Astrocyte (in vitro differentiated cells and primary cell): ENCODE measurements around the gene CUL1. TPM values are rescaled to one million over a fixed set of nuclear protein-coding genes. Genes with fewer than 3 reads are reported as not detected.

ENCODE experiments used
- DNase-seq: peaks from one replicate; pipeline ENCODE4 v3.0.0-alpha.2; 2010; ENCODE audit warnings: low read depth
- FAIRE-seq: peaks from 2 replicates; lab custom pipeline; 2011; peaks lifted over from hg19 to GRCh38; lab: Jason Lieb, UNC
- H2AFZ ChIP-seq: 2 replicates; pipeline ENCODE4 v1.6.0; 2012; ENCODE audit warnings: low read depth, low read length, inconsistent platforms
- H3K27ac ChIP-seq: 2 replicates; pipeline ENCODE4 v1.5.1; 2011; ENCODE audit warnings: low read depth, low read length, inconsistent platforms
- H3K27me3 ChIP-seq: 2 replicates; pipeline ENCODE4 v1.6.0; 2011; ENCODE audit warnings: low read length, inconsistent platforms; ENCODE audit not compliant: insufficient read depth
- H3K36me3 ChIP-seq: 2 replicates; pipeline ENCODE4 v1.5.1; 2011; ENCODE audit warnings: low read length, inconsistent platforms; ENCODE audit not compliant: insufficient read depth
- H3K4me1 ChIP-seq: 2 replicates; pipeline ENCODE4 v1.5.1; 2011; ENCODE audit warnings: low read length, inconsistent platforms; ENCODE audit not compliant: insufficient read depth
- H3K4me2 ChIP-seq: 2 replicates; pipeline ENCODE4 v1.6.0; 2012; ENCODE audit warnings: low read length, inconsistent platforms
- H3K4me3 ChIP-seq: 2 replicates; pipeline ENCODE4 v1.5.1; 2011; ENCODE audit warnings: low read depth, mild to moderate bottlenecking, low read length, inconsistent platforms; ENCODE audit not compliant: insufficient read depth
- H3K79me2 ChIP-seq: 2 replicates; pipeline ENCODE4 v1.6.0; 2012; ENCODE audit warnings: mild to moderate bottlenecking, low read length, inconsistent platforms; ENCODE audit not compliant: insufficient read depth
- H3K9ac ChIP-seq: 2 replicates; pipeline ENCODE4 v1.6.0; 2012; ENCODE audit warnings: mild to moderate bottlenecking, low read length, inconsistent platforms
- H3K9me3 ChIP-seq: 2 replicates; pipeline ENCODE4 v1.5.1; 2012; ENCODE audit warnings: low read depth, mild to moderate bottlenecking, low read length, inconsistent platforms; ENCODE audit not compliant: insufficient read depth
- H4K20me1 ChIP-seq: 2 replicates; pipeline ENCODE4 v1.6.0; 2012; ENCODE audit warnings: low read length, inconsistent platforms; ENCODE audit not compliant: insufficient read depth
- H3K27ac Mint-ChIP-seq: one replicate; pipeline ENCODE4 v1.8.0; 2021; ENCODE audit warnings: mild to moderate bottlenecking, mixed read lengths; ENCODE audit not compliant: unreplicated experiment
- H3K27me3 Mint-ChIP-seq: one replicate; pipeline ENCODE4 v1.8.0; 2021; ENCODE audit warnings: low read depth, mixed read lengths; ENCODE audit not compliant: unreplicated experiment
- H3K36me3 Mint-ChIP-seq: one replicate; pipeline ENCODE4 v1.8.0; 2021; ENCODE audit warnings: low read depth, mixed read lengths; ENCODE audit not compliant: unreplicated experiment
- H3K4me1 Mint-ChIP-seq: one replicate; pipeline ENCODE4 v1.8.0; 2021; ENCODE audit warnings: low read depth, mixed read lengths; ENCODE audit not compliant: unreplicated experiment
- H3K4me3 Mint-ChIP-seq: one replicate; pipeline ENCODE4 v1.8.0; 2021; ENCODE audit warnings: mild to moderate bottlenecking, moderate library complexity, mixed read lengths; ENCODE audit not compliant: unreplicated experiment
- H3K9me3 Mint-ChIP-seq: one replicate; pipeline ENCODE4 v1.8.0; 2021; ENCODE audit warnings: mild to moderate bottlenecking, mixed read lengths; ENCODE audit not compliant: unreplicated experiment
- CTCF ChIP-seq: IDR thresholded peaks from 2 replicates; pipeline ENCODE4 v1.5.1; 2011; ENCODE audit warnings: low read depth, mild to moderate bottlenecking, inconsistent platforms, low read length, moderate library complexity; ENCODE audit not compliant: insufficient read depth
- EZH2 ChIP-seq: IDR thresholded peaks from 2 replicates; pipeline ENCODE4 v1.6.1; 2012; ENCODE audit warnings: mild to moderate bottlenecking, low read length, inconsistent platforms; ENCODE audit not compliant: insufficient read depth
- total RNA-seq: library from RNA; stranded (reverse); gene quantifications from 2 replicates; pipeline ENCODE4 v1.2.1, GENCODE V29; 2021

CUL1 gene
- total RNA-seq, 1 donor from 2014 or later = 60.2 TPM

- Histone ChIP-seq H2AFZ (no peak overlapping the region), H3K79me2 (no peaks in the 10 kb centered on the region), H3K36me3 (no peaks in the 10 kb centered on the region), H3K27me3 (no peaks in the 10 kb centered on the region), H4K20me1 (no peaks in the 10 kb centered on the region), H3K4me1 (no peaks in the 10 kb centered on the region), H3K4me3 (no peak overlapping the region), H3K9me3 (no peaks in the 10 kb centered on the region), H3K4me2 (no peak overlapping the region), H3K27ac (no peak overlapping the region), H3K9ac (no peak overlapping the region)
- Mint-ChIP-seq H3K27me3 (no peaks in the 10 kb centered on the region), H3K27ac (no peak overlapping the region), H3K36me3 (no peaks in the 10 kb centered on the region), H3K4me1 (peaks cover 3% of the 10 kb centered on the region), H3K4me3 (no peak overlapping the region), H3K9me3 (no peaks in the 10 kb centered on the region)
- no peak for FAIRE-seq
- DNase-seq = peak; percentile 2
- TF ChIP-seq EZH2 = no peak
- TF ChIP-seq CTCF = no peak
Measured at GRCh38 chr7:148662646-148663045, 36.1 kb upstream of the CUL1 start.

GRCh38 chr7:148664324-148664723 is 34.4 kb upstream of the CUL1 start:
- FAIRE-seq = no peak
- H3K36me3 ChIP-seq = no peaks in the 10 kb centered on the region
- Mint-ChIP-seq H3K4me1 (peaks cover 3% of the 10 kb centered on the region), H3K36me3 (no peaks in the 10 kb centered on the region), H3K27ac (no peak overlapping the region), H3K27me3 (no peaks in the 10 kb centered on the region), H3K4me3 (no peak overlapping the region), H3K9me3 (no peaks in the 10 kb centered on the region)
- H3K79me2 ChIP-seq = no peaks in the 10 kb centered on the region
- no peaks in the 10 kb centered on the region for H3K4me1 ChIP-seq
- no peaks in the 10 kb centered on the region for H3K9me3 ChIP-seq
- H4K20me1 ChIP-seq = no peaks in the 10 kb centered on the region
- TF ChIP-seq CTCF (no peak), EZH2 (no peak)
- H2AFZ ChIP-seq = no peak overlapping the region
- H3K4me2 ChIP-seq = peak overlapping the region; percentile 60
- H3K4me3 ChIP-seq = no peak overlapping the region
- H3K27ac ChIP-seq = no peak overlapping the region
- peak; percentile 78 for DNase-seq
- no peaks in the 10 kb centered on the region for H3K27me3 ChIP-seq
- no peak overlapping the region for H3K9ac ChIP-seq

GRCh38 chr7:148665221-148665620 is 33.5 kb upstream of the CUL1 start:
- FAIRE-seq = no peak
- peak; percentile 69 for DNase-seq
- Histone ChIP-seq H3K27ac (no peak overlapping the region), H3K79me2 (no peaks in the 10 kb centered on the region), H3K4me3 (no peak overlapping the region), H2AFZ (no peak overlapping the region), H3K4me1 (no peaks in the 10 kb centered on the region), H4K20me1 (no peaks in the 10 kb centered on the region), H3K27me3 (no peaks in the 10 kb centered on the region), H3K36me3 (no peaks in the 10 kb centered on the region), H3K9me3 (no peaks in the 10 kb centered on the region), H3K4me2 (no peak overlapping the region), H3K9ac (no peak overlapping the region)
- H3K27ac Mint-ChIP-seq = no peak overlapping the region
- TF ChIP-seq CTCF (no peak), EZH2 (no peak)
- no peaks in the 10 kb centered on the region for H3K36me3 Mint-ChIP-seq
- no peaks in the 10 kb centered on the region for H3K27me3 Mint-ChIP-seq
- H3K4me1 Mint-ChIP-seq = peaks cover 5% of the 10 kb centered on the region
- no peak overlapping the region for H3K4me3 Mint-ChIP-seq
- no peaks in the 10 kb centered on the region for H3K9me3 Mint-ChIP-seq
